Kidney capillary endothelial cell (primary cell): ENCODE data around the gene ZP2.
"Not testable (repeated sequence)": the region's sequence is repeated elsewhere in the genome, so short reads cannot be mapped to it uniquely, and the experiment has no call there.

ENCODE experiments used
- DNase-seq: peaks from one replicate; pipeline ENCODE4 v3.0.0-alpha.2; 2018; ENCODE audit warnings: low spot score

The ZP2 gene

DNA sequence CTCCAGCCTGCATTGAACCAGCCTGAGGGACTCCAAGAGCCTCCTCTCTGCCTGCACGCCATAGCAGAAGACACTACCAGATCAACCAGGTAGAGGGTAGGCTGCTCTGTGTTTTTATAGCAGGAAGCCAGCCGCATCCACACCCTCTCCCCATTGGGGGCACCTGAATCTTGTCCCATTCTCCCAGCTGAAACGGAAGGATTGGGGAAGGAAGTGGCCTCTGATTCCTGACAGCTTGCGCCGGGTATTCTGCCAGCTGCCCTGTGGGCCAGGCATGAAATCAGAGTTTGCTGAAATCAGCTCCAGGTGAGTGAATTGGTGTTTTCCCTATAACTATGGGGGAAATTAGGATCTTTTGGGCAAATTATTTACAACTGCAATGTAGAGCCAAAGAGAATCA is at the start of gene ZP2:
ZP2 (minus strand) TSS at position 89 of the 400 bp plus-strand sequence; CDS start at position 62, 27 bp downstream.
- no peak for DNase-seq

DNA sequence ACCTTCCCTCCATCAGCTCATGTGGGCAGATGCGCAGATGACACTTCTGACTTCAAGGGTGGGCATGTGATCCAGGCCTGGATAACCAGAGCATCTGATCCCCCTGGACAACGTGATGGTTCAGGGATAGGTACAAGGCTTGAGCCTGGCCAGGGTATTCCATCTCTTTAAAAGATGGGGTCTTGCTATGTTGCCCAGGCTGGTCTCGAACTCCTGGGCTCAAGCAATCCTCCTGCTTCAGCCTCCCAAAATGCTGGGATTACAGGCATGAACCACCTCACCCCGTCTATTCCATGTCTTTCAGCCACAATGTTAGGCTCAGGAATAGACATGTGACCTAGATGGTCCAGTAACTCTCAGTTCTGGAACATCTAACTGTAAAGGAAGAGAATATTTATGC is 45.9 kb upstream of the ZP2 start:
- DNase-seq: no peak

DNA sequence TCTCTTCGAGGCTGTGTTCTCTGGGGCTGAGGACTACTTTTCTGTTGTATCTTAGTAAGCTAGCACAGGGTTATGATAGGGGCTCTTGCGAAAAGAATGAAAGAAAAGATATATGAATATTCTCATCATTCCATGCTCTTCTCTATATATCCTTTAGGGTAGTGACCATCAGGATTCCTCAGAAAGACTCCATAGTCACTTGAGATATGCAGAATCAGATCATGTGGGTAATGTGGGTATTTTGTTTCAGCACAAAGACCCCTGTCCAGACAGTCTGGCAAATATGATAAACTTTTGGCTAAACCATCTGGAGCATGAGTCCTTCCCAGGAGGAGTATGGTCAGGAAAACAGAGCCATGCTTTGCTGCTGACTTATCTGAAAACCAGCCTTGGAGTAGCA is 45.3 kb upstream of the ZP2 start:
- no peak for DNase-seq

DNA sequence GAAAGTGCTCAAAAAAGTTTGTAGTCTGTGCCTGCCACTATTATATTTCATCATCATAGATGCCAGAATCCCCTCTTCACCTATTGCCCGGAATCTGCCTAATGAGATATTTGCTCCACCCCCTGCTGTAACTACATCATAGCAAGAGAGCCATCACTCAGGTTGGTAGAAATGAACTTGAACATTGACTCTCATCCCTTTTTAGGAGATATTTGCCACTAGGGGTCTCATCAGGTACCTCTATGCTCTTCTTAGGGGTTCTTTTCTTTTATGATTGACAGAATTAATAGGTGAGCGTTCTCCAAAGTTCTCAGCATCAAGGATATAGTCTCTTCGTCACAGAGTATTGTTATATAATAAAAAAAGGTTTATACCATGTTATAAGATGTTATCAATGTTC is 42.1 kb upstream of the ZP2 start:
- DNase-seq: no peak

DNA sequence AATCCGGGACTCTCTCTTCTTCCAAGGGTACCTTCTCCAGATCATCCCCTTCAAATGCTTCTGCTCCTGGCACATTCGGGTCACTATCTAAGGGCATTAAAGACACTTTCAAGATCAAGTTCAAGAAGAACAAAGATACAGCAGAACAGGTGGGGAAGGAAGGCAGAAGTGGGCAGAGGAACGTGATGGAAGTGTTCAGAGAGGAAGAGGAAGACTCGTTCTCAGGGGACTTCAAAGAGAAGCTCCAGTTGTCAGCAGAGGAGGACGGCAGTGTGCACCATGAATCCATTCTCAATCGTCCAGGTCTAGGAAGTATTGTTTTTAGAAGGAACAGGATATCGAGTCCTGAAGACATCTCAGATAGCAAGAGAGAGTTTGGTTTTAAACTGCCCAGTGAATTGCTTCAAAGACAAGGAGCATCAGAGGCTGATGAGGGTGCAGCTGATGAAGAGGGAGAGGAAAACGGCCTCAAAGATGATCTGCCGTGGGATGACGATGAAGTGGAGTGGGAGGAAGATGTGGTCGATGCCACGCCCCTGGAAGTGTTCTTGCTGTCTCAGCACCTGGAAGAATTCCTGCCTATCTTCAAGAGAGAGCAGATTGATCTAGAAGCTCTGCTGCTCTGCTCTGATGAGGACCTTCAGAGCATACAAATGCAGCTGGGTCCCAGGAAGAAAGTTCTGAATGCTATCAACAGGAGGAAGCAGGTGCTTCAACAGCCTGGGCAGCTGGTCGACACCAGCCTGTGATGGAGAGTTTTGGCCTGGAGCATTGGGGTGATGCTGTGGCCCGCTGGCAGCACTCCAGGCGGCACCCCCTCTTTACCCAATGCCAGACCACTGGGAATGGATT is 38.9 kb upstream of the ZP2 start:
- no peak for DNase-seq

DNA sequence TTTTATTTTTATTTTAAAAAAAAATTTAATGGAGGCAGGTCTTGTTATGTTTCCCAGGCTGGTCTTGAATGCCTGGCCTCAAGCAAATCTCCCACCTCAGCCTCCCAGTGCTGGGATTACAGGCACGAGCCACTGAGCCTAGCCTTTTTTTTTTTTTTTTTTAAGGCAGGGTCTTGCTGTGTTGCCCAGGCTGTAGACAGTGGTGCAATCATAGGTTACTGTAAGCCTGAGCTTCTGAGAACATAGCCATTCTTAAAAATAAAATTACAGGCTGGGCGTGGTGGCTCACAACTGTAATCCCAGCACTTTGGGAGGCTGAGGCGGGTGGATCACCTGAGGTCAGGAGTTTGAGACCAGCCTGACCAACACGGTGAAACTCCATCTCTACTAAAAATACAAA is 36.8 kb upstream of the ZP2 start:
- DNase-seq: not testable (repeated sequence)

DNA sequence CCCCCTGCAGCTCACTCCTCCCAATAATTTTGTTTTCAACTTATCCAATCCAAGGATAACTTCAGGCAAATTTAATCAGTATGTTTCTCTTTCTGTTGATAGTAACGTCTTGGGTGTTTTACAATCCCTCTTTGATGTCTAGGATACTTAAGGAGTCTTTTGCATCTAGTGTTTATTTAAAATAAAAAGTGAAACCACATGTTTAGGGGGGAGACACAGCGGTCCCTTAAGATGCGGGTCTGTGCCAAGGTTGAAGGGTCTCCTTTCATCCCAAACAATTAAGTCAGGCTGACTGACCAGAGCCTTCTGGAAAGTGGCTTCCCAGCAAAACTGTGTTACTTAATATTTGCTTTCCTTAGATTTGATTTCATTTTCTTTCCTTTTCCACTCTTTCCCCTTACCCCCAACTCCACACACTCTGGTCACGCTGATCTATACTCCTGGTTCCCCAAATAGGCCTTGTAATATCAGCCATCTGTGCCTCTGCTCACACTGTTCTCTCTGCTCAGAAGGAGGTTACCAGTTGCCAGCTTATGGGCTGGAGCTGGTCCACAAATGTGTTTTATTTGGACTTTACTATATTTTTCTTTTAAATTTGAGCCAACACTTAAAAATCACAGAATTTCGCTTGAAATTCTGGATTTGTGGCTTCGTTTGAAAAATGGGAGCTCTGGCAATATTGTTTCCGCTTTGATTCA is 33.3 kb upstream of the ZP2 start:
- DNase-seq: no peak

DNA sequence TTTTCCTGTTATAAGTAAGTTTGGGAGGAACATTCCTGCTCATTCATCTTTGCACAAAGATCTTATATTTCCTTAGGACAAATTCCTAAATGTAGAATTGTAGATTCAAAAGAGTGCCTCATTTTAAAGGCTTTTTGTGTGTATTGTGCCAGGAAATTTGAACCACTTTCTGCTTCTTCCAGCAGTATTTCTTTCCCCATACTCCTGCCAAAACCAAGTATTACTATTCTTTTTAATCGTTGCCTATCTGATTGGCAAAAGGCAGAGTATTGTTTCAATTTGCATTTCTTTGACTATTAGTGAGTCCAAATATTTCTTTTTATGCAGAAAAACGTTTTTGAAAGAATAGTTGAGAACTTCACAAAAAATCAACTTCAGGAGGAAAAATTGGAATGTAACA is 31.4 kb upstream of the ZP2 start:
- no peak for DNase-seq

DNA sequence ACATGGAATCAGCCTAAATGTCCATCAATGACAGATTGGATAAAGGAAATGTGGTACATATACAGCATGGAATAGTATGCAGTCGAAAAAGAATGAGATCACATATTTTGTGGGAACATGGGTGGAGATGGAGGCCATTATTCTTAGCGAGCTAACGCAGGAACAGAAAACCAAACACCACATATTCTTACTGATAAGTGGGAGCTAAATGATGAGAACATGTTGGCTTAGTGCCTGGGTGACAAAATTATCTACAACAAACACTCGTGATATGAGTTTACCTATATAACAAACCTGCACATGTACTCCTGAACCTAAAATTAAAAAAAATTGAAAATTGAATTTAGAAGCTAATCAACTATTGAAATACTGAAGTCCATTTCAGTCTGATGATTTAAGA is 28.3 kb upstream of the ZP2 start:
- no peak for DNase-seq

DNA sequence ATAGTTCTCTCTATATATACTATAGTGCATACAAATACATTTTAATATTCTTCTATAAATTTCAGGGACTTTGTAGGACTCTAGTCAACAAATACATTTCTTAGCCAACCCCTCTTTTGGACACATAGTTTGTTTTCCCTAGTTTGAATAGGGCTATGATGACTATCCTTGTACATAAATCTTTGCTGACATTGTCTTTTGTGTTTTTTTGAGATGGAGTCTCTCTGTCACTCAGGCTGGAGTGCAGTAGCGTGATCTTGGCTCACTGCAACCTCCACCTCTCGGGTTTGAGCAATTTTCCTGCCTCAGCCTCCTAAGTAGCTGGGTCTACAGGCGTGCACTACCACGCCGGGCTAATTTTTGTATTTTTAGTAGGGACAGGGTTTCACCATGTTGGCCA is 25.5 kb upstream of the ZP2 start:
- DNase-seq: no peak

DNA sequence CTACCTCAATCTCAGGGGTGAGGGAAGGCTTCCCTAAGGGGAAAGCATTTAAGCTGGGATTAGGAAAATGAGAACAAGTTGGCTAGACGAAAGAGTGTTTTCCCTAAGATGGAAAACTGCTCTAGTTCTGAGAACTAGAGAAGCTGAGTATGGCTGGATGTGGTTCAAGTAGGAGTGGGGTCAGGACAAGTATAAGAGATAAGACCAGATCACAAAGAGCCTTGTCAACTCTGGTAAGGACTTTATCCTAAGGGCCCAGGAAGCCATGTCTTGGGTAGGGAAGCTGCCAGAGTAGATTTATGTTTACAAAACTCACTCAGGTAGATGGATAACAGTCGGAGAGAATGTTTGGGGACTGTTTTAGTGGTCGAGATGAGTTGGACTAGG is 23.8 kb upstream of the ZP2 start:
- no peak for DNase-seq

DNA sequence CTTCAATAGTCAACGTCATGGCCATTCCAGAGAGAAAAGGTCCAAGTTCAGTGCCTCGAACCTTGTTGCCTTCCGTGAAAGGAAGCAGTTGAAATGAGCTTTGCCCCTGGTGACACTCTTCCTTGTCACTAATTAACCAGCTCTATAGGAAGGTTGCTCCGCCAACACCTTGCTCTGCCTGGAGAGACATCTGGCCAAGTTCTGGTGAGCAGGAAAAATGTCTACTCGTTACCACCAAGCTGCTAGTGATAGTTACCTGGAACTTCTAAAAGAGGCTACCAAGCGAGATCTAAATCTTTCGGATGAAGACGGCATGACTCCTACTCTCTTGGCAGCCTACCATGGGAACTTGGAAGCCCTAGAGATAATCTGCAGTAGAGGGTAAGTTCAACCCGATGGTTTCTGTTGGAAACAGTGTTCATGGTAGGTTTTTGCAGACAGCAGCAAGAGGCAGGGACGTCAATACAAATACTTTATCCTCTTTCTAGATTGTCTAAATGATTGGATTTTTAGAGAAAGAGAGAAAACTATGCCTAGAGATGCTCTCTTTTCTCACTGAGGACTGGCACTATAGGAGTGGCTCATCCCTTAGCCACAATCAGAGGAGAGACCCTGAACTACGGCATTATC is 22.3 kb upstream of the ZP2 start, which contains the start of gene ANKS4B:
ANKS4B (plus strand) TSS at position 179 of the 630 bp plus-strand sequence; CDS start at position 218, 39 bp downstream.
- no peak for DNase-seq

DNA sequence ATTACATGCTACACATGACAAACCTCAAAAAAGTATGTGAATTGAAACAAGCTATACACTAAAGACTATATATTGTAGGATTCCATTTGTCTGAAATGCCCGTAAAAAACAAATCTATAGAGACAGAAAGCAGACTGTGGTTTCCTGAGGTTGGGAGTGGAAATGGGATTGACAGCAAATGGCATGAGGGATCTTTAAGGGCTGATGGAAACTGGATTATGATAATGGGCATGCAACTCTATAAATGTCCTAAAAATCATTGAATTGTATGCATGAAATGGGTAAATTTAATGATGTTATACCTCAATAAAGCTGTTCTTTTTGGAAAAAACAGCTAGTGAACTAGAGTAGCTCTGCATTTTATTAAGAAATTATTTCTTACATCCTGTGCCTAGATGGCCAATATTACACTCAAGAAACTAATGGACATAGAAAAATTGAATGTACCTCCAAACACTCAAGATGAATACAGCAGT is 21.7 kb upstream of the ZP2 start:
- DNase-seq: no peak

DNA sequence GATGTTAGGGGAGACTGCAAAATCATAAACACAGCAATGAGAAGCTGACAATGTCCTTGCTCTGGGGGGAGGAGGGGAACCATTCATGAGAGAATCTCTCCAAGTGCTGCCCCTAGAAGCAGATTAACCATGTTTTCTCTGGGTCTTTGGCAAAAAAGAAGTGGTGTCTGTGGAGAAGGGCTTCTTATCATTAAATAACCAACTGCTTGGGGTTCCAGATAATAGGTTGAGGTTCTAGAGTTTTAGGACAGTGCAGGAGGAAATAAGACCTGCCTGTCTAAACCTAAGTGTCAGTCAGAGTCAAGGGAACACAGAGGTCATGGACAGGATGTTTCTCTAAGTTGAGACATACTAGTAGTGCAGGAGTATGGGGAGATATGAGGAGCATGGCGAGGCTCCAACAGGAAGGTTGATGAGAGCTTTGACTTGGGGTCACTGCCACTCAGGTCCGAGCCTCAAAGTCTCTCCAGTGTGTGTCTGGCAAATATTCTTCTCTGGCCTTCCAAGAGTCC is 17.0 kb upstream of the ZP2 start:
- no peak for DNase-seq

DNA sequence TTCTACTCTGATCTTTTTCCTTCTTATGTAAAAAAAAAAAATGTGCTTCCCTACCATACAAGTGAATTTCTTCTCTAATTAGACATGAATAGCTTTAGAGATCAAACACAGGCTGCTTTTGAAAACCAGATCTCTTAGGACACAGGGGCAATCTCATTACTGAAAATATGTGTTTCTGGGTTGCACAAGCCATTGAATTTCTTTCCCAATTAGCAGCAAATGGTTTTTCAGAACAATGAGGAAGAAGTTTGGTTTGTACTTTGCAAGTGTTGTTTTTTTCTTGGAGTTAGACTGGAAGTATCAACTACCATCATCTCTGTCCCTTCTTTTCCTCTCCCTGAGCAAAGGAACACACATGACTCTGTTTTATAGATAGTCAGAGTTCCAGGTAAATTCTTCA is 16.5 kb upstream of the ZP2 start:
- DNase-seq: no peak

DNA sequence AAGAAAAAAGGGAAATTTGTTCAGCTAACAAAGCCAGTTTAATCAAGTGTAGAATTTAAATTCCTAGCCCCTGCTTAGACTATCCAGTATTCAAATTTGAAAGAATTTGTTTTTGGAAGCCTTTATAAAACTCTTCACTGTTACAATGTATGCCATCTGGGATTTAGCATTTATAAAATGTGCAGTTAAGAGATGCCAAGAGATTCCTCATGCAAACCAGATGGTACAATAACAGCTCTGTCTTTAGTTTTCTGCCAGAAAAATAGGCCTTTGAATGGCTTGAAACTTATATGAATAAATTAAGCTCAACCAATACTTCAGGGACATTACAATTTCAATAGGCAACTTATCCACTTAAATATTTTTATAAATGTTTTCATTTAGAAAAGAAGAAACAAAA is 15.4 kb upstream of the ZP2 start:
- DNase-seq: no peak

DNA sequence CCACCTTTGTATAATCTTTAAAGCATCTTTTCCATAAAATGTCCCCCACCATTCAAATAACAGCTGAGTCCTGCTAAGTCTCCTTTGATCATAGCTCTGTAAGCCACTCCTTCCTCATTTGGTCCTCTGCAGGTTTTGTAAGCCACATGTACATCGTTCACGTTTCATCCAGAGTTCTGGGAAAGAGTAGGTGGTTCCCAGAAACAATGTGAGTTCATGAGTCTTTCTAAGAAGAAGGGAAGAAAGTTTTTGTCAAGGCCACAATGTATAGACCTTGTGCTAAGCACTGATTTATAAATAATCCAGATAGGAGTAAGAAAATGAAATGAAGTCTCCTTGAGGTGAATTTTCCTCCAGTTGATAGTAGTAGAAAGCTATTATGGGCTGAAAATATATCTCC is 13.4 kb upstream of the ZP2 start:
- no peak for DNase-seq

DNA sequence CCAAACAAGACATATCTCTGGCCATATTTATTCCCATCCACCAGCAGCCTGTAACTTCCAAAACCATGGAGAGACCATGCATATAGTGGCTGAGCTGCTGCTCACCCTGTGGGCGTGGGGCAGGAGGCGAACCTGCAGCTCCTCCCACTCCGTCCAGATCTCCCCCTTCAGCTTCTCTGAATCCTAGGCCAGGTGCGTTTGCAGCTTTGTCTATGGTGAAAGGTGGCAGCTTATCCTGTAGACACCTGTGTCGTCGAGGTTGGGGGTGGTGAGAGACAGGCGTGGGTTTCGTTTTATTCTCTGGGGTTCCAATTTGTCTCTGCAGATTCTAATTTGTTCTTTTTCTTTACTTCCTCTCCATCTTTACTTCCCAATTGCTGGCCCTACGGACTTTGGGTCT is 12.4 kb upstream of the ZP2 start:
- DNase-seq: no peak

DNA sequence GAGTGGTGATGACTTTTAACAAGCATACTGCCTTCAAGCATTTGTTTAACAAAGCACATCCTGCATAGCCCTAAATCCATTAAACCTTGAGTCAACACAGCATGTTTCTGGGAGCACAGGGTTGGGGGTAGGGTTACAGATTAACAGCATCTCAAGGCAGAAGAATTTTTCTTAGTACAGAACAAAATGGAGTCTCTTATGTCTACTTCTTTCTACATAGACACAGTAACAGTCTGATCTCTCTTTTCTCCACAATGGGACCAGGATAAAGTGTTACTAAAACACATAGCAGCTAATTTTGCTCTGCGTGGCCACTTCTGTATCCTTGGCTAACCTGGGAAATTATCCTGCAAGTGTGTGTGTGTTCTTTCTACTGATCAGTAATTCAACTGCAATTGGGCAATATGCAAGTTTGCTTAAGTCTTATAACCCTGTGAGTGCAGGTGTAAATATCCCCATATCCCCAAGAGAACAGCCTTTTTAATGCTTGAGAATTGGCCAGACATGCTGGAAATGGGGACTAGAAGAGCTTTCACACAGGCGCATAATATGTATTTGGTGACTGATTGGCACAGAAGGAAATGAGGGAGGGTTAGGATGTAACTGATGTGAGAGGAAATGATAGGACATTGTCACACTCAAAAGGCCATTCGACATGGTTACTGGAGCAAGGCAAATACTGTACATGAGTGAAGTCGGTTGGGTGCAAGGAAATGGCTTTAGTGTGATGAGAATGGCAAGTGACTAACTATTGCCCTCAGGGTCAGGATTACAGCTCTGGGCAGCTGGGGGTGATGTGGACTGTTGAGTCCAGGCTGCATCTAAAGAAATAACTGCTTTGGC is 11.3 kb upstream of the ZP2 start:
- DNase-seq: no peak

DNA sequence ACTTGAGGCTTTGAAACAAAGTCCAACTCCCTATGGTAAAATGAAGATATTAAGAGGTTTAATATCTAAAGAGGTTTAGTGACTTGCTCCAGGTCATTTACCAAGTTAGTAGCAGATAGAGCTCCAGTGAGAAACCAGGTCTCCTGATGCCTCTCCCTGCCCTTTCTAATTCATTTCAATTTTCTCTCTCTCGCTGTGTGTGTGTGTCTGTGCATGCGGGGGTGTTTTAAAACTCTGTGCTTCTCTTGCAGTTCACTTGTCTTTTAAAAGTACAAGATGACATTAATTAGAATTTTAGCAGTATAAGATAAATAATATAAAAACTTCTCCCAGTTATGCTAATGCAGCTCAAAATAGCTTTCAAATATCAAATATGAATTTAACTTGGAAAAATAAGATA is 8.2 kb upstream of the ZP2 start:
- no peak for DNase-seq

DNA sequence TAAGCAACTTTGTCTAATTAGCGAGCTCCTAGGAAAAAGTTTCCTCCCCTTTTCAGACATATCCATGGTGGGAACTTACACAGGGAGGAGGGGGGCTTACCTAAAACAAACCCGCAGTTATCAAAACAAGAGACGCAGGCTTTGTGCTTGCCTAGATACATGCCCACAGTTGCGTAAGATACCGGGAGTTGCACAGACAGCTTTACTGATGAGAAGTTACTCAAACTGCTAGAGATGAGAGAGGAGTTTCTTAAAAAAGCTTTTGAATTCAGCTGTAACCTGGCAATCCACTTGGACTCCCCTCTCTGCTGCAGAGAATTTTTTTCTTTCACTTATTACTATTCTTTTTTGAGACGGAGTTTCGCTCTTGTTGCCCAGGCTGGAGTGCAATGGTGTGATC is 6.8 kb upstream of the ZP2 start:
- no peak for DNase-seq

DNA sequence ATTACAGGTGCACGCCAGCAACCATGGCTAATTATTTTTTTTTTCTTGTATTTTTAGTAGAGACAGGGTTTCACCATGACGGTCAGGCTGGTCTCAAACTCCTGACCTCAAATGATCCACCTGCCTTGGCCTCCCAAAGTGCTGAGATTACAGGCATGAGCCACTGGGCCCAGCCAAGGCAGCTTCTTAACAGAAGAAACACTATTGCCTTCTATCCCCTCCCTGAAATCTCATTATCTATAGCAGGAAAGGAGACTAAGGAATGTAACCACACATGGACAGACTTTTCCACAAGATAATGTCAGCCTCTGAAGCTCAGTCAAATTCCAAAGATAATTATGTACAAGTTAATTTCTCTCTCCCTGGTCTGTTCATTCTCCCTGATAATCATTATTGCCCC is 5.7 kb upstream of the ZP2 start:
- no peak for DNase-seq
